HG02970 (cell line): ENCODE results near the gene IRF9.

ENCODE experiments used
- ATAC-seq: cut with Tn5 transposase; IDR thresholded peaks from one replicate; pipeline ENCODE4 v1.9.1; 2021; ENCODE audit warnings: mild to moderate bottlenecking, moderate library complexity, moderate number of reproducible peaks; ENCODE audit not compliant: unreplicated experiment, low FRiP score

IRF9 gene

DNA sequence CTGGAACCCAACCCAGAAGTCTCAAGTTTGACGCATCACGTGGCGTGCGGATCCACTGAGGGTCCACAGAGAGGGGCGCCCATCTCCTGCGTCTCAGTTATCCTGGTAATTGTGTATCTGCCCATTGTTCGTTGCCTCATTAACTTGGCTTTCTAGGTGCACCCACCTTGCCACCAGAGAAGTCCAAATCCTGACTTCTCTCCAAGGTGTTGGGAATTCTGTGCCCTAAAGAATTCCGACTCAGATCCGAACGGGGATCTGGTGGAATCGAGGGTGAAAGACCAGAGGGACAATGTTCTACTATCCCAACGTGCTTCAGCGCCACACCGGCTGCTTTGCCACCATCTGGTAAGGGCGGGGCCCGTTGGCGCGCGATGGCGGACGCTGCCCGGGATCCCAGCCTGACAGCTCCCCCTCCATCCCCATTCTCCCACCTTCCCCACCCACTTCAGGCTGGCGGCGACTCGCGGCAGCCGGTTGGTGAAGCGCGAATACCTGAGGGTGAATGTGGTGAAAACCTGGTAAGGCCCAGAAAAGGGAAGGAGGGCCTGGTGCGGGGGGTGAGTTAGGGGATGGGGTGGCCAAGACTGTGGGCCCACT, 11.3 kb downstream of the IRF9 start:
- ATAC-seq: no peak

DNA sequence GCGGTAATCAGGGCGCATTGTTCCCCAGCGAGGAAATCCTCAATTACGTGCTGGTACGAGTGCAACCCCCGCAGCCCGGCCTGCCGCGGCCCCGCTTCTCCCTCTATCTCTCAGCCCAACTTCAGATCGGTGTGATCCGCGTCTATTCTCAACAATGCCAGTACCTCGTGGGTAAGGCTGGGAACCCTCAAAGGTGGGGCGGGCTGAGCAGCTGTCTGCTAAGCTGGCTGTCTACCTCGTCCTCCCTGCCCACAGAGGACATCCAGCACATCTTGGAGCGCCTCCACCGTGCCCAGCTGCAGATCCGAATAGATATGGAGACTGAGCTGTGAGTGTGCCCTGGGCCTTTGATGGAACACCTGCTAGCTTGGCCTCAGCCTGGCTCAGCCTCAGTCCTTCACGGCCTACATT, 11.8 kb downstream of the IRF9 start:
- no peak for ATAC-seq

DNA sequence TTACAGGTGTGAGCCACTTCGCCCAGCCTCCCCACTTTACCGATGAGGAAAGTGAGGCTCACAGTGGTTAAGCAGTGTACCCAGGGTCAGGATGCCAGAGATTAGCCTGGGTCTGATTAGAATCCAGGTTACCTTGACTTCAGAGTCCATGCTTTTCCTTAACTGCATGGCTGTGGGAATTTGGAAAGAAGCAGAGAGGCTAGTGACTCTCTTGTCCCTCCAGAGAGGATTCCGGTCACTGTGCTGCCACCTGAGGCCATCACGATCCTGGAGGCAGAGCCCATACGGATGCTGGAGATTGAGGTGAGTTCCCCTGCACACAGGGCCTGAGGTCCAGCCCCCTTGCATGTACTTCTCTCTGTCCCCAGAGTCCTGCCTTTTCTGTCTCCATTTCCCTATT, 15.5 kb downstream of the IRF9 start:
- no peak for ATAC-seq

DNA sequence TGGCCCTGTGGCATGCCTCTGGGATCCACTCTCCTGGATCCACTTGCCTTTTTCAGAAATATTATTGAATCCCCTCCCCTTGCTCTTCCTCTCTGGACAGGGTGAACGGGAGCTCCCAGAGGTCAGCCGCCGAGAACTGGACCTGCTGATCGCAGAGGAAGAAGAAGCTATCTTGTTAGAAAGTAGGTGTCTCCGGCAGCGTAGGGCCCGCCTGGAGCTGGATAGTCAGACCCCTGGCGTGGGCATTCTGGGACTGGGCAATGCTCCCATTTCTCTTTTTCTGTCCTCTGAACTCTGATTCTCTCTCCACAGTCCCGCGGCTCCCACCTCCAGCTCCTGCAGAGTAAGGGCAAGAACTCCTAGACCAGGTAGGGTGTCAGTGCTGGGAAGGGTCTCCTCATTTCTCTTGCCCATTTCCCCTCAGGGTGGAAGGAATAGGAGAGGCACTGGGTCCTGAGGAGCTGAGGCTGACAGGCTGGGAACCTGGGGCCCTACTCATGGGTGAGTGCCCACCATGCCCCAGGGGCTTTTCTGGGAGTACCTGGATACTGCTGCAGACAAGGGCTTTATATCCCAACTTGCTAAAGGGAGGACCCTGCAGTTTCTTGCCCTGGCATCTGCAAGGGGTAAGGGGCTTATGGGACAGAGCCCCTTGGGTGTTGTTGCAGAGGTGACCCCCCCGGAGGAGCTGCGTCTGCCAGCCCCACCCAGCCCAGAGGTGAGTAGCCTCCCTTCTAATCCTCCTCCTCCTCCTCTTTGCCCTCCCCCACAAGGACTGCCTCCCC, 16.2 kb downstream of the IRF9 start:
- no peak for ATAC-seq

DNA sequence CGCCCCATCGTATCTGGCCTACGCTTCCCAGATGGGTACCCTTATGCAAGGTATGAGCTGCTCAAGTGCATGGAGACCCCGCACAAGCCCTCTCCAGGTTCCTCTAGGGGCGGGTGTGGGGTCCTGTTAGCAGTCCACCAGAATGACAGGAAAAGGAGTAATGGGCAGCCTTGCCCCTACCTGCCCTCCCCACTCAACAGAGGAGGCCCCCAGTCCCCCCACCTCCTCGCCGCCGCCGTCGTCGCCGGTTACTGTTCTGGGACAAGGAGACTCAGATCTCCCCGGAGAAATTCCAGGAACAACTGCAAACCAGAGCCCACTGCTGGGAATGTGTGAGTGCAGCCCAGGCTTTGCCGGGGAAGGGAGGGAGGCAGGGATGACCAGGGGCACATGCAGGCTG, 16.8 kb downstream of the IRF9 start:
- ATAC-seq: no peak

DNA sequence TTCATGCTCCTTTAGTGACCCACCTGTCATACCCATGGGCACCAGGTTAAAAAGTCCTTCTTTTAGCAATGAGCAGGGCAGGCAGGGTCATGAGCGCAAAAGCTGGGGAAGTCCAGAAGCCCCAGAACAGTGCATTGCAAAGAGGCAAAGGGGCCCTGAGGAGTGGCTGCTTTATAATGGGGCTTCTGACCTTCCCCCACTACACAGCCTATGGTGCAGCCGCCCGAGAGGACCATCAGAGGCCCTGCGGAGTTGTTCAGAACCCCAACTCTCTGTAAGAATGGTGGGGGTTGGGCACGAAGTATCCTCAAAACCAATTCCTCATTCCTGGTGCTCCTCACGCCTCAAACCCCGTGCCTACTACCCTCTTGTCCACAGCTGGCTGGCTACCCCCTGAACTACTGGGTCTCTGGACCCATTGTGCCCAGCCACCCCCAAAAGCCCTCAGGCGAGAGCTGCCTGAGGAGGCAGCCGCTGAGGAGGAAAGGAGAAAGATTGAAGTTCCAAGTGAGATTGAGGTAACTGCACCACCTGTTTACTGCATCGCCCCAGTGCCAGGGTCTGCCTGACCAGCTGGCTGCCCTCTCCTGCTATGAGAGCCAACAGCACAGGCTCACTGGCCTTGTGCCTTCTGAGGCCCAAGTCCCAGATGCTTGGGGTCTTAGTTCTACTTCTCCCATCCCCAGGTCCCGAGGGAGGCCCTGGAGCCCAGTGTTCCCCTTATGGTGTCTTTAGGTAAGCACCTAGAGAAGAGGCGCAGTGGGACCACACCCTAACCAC, 17.5 kb downstream of the IRF9 start:
- ATAC-seq: no peak

DNA sequence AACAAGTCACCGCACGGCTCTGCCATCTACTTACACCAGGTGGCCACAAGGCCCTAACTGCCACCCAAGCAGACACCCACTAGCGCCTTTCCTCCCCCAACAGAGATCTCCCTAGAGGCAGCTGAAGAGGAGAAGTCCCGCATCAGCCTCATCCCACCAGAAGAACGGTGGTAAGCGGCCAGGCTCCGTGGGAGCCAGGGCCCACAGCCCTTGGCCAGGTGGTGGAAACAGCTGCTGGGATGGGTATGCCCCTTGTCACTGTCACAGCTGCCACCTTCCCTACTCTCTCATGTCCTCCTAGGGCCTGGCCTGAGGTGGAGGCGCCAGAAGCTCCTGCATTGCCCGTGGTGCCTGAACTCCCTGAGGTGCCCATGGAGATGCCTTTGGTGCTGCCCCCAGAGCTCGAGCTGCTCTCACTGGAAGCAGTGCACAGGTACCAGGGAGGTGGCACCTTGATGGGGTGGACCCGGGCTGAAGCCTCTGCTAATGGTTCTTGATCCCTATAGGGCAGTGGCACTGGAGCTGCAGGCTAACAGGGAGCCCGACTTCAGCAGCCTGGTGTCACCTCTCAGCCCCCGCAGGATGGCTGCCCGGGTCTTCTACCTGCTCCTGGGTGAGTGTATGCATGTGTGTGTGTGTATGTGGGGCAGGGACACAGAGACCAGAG, 18.4 kb downstream of the IRF9 start:
- no peak for ATAC-seq

DNA sequence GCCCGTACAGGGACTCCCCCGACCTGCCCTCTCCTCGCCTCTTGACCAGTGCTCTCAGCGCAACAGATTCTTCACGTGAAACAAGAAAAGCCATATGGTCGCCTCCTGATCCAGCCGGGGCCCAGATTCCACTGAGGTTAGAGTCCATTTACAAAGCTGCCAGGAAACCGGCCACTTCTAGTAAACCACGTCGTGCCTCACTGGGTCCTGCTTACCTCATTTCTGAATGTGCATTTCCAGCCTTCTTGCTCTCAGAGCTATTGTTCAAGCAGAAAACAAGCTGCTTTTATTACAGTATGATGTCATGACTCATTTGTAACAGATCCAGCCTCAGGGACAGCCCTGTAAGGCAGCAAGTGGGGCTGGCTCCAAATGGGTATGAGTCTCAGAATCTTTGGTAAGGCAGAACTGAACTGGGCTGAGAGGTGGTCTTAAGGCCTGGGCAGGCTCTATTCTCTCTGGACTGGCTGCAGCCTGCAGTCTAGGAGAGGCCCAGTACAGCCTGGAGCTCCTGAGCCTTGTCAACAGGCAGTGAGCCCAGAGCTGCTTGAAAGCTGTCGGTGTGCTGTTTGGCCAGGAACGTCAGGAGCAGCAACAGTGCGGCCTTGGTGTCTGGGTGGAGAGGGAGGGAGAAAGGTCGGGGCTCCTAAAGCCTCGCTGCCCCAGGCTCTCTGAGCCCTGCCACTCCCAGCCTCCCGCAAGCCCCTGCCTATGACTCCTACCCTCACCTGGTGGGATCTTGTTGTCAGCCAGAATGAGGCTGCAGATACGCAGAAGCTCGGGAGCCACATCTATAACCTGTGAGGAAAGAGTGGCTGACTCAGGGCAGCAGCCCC, 19.1 kb downstream of the IRF9 start:
- ATAC-seq: no peak

DNA sequence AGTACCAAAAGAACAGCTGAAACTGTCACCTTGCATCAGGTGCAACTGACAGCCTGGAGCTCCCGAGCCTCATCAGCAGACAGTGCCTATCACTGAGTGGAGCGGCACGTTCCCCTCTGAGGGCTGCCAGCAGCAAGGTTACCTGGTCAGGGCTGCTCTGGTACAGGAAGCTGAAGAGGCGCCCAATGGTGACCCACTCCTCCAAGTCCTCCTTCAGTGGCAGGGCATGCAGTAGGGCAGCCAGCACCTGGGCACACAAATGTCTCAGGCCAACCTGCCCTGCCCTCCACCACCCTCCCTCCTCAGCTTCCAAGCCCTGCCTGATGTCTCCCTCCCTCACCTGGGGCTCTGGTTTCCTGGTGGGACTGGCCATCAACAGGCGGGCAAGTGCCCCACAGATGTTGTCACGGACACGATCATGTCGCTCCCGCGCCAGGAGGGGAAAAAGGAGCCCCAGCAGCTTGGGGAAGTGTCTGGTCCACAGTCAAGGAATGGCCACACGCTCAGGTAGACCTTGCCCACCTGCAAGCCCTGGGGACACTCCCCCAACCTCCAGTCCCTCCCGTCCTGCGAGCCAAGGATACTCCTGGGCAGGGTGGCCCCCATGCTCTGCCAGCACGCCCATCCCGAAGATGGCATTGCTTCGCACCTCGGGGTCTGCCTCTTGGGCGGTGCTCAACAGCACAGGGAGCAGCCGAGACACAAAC, 20.5 kb downstream of the IRF9 start:
- no peak for ATAC-seq

DNA sequence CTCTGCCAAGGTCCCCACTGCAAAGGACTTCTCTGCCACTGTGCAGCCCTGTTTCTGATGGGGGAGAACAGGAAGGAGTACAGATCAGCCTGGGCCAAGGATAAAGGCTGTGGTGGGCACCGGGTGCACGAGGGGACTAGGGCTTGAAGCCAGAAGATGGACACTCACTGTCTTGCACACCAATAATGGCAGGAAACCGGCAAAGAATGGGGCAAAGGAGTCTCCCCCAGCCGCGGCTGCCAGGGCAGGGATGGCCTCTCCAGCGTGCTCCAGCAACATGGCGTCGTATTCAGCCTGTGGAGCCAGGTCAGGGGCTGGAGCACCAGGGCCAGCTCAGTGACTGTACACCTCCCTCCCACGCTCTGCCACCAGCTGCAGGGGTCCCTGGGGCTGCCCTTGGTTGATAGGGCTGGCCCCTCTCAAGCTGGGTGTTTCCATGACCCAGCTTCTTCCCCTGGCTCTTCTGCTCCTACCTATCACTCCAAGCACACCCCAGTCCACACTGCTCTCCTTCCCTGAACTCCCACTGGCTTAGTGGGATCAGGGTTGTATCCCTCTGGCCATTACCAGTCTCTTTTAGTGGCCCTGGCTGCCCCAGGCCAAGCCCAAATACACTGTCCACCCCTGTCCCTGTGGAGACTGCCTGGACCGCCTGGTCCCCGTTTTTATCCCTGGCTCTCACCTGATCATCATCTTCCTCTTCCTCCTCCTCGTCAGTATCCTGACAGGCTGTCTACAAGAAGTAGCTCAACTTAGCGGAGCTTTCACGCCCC, 21.2 kb downstream of the IRF9 start:
- ATAC-seq: no peak

DNA sequence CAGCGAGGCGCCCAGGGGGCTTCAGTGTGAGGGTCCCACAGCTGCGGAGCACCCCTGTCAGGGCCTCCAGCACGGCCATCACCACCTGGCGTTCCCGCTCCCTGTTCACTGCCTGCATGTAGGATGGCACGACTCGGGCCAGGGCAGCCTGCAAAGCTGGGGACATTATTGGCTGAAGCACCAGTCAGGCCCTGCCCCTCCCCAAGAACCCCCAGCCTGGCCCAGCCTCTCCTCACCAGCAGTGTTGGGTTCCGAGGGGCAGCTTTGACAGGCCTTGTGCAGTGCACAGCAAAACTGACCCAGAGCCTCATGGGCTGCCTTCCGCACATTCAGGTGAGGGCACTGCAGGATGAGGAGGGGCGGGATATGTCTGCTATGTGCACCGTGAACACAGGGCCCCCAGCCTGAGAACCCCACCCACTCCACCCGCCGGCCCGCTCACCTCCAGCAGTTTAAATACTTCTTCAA, 22.0 kb downstream of the IRF9 start:
- ATAC-seq: no peak

DNA sequence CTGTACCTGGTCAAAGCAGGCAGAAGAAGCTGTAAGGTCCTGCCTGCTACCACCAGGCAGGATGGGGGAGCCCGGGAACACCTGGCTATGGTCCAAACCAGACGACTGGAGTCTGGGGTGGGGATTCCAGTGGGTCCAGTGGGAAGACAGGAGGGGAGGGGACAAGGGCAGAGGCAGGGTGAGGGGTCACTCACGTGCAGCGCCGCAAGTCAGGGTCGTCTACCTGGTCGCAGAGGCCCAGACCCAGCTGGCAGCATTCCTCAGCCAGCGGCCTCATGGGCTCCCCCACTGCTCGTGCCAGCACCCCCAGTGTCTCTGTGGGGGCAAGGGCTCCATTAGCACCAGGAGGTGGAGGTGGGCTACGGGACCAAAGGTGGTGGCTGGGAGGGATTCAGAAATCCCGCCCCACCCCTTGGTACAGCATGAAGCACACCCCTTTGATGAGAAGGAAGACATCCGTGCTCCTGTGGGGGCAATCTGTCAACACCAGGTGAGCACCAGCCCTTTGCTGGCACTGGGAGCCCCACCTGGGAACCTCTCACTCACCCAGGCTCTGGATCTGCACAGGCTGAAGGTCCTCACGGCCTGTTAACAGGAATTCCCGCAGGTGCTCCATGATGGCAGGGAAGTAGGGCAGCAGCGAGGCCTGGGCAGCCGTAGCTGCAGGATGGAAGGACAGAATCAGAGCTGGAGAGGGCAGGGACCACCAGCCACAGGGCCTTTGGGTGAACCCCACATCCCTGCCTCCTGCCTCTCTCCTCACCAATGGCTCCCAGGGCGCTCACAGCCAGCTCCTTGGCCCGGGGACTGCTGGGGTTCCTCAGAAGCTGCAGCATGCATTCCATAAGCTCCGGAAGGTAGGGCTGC, 23.3 kb downstream of the IRF9 start:
- no peak for ATAC-seq

DNA sequence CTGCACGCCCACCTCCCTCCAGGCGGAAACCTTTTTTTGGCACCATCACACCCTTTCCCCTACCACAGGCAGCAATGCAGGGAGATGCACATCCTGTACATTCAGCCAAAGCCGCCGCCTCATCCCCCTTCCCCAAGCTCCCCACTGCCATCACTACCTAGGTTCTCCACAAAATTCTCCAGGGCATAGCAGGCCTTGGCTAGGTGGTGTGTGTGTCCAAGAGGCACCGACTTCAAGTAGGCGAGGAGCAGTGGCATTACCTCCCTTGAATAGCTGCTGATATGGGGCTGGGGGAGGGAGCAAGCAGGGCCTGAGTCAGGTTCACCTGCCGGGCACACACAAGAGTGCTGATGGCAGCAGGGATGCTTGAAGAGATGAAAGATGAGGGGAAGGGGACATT, 24.0 kb downstream of the IRF9 start:
- no peak for ATAC-seq

DNA sequence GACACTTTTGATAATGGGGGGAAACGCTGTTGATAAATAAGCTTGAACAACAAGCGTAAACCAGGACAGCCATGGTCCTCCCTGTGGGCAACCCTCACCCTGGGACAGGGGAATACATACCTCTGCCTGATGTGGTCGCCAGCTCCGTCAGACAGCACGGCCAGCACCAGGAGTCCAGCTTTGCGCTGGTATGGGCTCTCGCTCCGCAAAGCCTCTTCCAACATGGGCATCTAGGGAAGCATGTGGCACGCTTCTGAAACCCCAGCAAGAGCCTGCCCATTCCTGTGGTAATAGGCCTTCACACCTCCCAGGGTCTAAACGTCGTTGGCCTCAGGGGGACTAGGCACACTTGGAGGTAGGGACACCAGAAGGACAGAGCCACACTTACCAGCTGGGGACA, 24.7 kb downstream of the IRF9 start:
- no peak for ATAC-seq

DNA sequence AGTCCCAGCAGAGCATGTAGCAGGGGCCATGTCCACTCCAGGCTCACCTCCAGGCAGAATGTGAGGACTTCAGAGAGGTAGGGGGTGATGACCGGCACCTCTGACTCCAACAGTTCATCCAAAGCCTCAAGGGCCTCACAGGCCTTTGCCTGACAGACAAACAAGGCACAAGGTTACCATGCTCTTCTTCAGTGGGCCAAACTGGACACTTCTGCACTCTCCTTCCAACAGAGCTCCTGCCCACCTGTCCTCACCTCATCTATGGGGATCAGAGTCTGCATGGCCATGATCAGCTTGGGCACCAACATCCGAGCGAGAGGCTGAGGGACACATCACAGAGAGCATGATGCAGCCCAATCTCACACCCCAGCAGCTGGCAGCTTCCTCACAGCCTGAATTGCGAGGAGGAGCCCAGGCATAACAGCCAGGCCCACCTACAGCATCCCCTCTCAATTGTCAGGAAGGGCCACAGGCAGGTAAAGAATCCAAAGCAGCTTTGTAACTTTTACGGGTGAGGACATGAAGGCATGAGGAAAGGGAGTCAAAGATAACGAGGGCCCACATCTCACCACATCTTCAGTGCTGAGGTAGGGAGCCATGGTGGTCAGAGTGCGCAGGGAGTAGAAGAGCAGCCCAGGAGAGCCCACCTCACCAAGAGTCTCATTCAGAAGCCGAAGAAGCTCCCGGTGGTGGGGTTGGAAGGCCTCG, 25.9 kb downstream of the IRF9 start:
- no peak for ATAC-seq

DNA sequence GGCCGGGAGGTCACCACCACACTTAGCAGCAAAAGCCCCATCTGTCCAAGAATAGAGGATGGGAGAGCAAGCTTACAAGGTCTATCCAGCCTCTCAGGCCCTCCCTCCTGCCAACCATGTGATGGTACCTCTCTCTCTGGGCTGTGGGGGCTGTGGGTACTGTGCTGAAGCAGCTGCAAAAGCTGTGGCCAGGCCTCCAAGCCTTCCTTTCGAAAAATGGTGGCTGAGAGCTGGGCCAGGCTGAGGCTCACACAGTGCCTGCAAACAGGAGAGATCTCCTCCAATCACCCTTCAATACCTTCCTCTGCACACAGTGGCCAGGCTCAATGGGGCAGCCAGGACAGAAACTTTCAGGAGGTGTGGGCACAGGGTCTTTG, 26.5 kb downstream of the IRF9 start:
- no peak for ATAC-seq
